Colonic mucosa (tissue), 4 donors: ENCODE results near the gene CPA4. TPM values are rescaled to one million over a fixed set of nuclear protein-coding genes. Genes with fewer than 3 reads are reported as not detected.

ENCODE experiments used
- DNase-seq: peaks from one replicate; pipeline ENCODE4 v3.0.0-alpha.2; 2020
- H3K27ac ChIP-seq: fragments of 200-600 bp; one replicate; pipeline ENCODE4 v1.8.0; 2021
- H3K27me3 ChIP-seq: fragments of 200-600 bp; one replicate; pipeline ENCODE4 v1.8.0; 2021
- H3K36me3 ChIP-seq: fragments of 200-600 bp; one replicate; pipeline ENCODE4 v1.8.0; 2021
- H3K4me1 ChIP-seq: fragments of 200-600 bp; one replicate; pipeline ENCODE4 v1.8.0; 2021; ENCODE audit warnings: mild to moderate bottlenecking
- H3K4me3 ChIP-seq: fragments of 200-600 bp; one replicate; pipeline ENCODE4 v1.8.0; 2021
- H3K9ac ChIP-seq, 2 donors: one replicate each; pipeline ENCODE4 v1.7.0; 2013; ENCODE audit warnings: control low read depth in 2 of 2, low read depth in 2 of 2, low read length in 2 of 2
- H3K9me3 ChIP-seq: fragments of 200-600 bp; one replicate; pipeline ENCODE4 v1.8.0; 2021
- CTCF ChIP-seq: fragments of 200-600 bp; IDR thresholded peaks from one replicate; pipeline ENCODE4 v1.8.0; 2022; ENCODE audit warnings: antibody characterized with exemption, mild to moderate bottlenecking
- intact Hi-C: fragments of 100-400 bp; cut with DNase I; formaldehyde crosslinking; loops from one replicate; pipeline ENCODE4 v1.14.1; 2022
- total RNA-seq, 2 donors: library from RNA; stranded (reverse); fragmentation: NEBNext Ultra II Directional in 1 of 2; extraction: Animal tissue kit (Norgen Biotek cat#: 25700) in 1 of 2; gene quantifications; one replicate each; pipeline ENCODE4 v1.2.1, GENCODE V29; 2021
- donor health status: healthy.
- donor health status: DM: no; HTN: no; CAD: no.
- donor health status: DM: no; HTN: no; CAD: no.

Gene CPA4
- total RNA-seq, 2 donors from 2014 or later: not detected

- Histone ChIP-seq H3K27me3 (no peaks in the 10 kb centered on the region), H3K36me3 (no peaks in the 10 kb centered on the region), H3K4me1 (no peaks in the 10 kb centered on the region), H3K9ac (no peak overlapping the region), H3K9me3 (no peaks in the 10 kb centered on the region), H3K27ac (no peak overlapping the region), H3K4me3 (no peak overlapping the region)
- DNase-seq: no peak
- TF ChIP-seq CTCF: no peak
- intact Hi-C loops: no loop called here
These were observed 34.4 kb upstream of the CPA4 start for GRCh38 chr7:130258494-130259078.

- no peaks in the 10 kb centered on the region for H3K9me3 ChIP-seq
- no peaks in the 10 kb centered on the region for H3K36me3 ChIP-seq
- H3K4me3 ChIP-seq: no peak overlapping the region
- H3K27me3 ChIP-seq: no peaks in the 10 kb centered on the region
- no peak overlapping the region for H3K9ac ChIP-seq
- no peak overlapping the region for H3K27ac ChIP-seq
- intact Hi-C loops: no loop called here
- no peaks in the 10 kb centered on the region for H3K4me1 ChIP-seq
- TF ChIP-seq CTCF: no peak
- DNase-seq: no peak
These were observed 30.5 kb upstream of the CPA4 start for GRCh38 chr7:130262448-130262847.

- Histone ChIP-seq H3K27ac (no peak overlapping the region), H3K9me3 (no peaks in the 10 kb centered on the region), H3K4me3 (no peak overlapping the region), H3K4me1 (no peaks in the 10 kb centered on the region), H3K27me3 (no peaks in the 10 kb centered on the region), H3K9ac (no peak overlapping the region), H3K36me3 (no peaks in the 10 kb centered on the region)
- TF ChIP-seq CTCF: no peak
- intact Hi-C loops: no loop called here
- no peak for DNase-seq
These were observed 29.8 kb upstream of the CPA4 start for GRCh38 chr7:130263130-130263529.

- DNase-seq: no peak
- Histone ChIP-seq H3K4me3 (no peak within 1 kb of the TSS), H3K9me3 (no peaks in the 10 kb centered on the region), H3K36me3 (no peaks in the 10 kb centered on the region), H3K27ac (no peak within 1 kb of the TSS), H3K9ac (no peak within 1 kb of the TSS), H3K27me3 (no peaks in the 10 kb centered on the region), H3K4me1 (no peaks in the 10 kb centered on the region)
- intact Hi-C loops: no loop called here
- no peak for TF ChIP-seq CTCF
These were observed 26.6 kb upstream of the CPA4 start, which contains the start of gene CPA2 for GRCh38 chr7:130266258-130266960. Gene CPA2, plus strand, starts transcription at chr7:130266863. Its CDS starts 19 bp downstream, at chr7:130266882.

GRCh38 chr7:130266961-130267321 is 26.0 kb upstream of the CPA4 start:
- no peaks in the 10 kb centered on the region for H3K36me3 ChIP-seq
- H3K9ac ChIP-seq: no peak overlapping the region
- no peak for TF ChIP-seq CTCF
- no peaks in the 10 kb centered on the region for H3K4me1 ChIP-seq
- intact Hi-C loops: no loop called here
- no peaks in the 10 kb centered on the region for H3K27me3 ChIP-seq
- no peaks in the 10 kb centered on the region for H3K9me3 ChIP-seq
- no peak for DNase-seq
- no peak overlapping the region for H3K27ac ChIP-seq
- H3K4me3 ChIP-seq: no peak overlapping the region
